Suppressor macrophage treated with lipopolysaccharide for 1 hour (primary cell): ENCODE measurements around the gene LANCL3.
A peak's percentile ranks its signal among the peaks of the same experiment; 100 is the strongest.
"Not testable (repeated sequence)": the region's sequence is repeated elsewhere in the genome, so short reads cannot be mapped to it uniquely, and the experiment has no call there.

Experiments used
- DNase-seq, 3 donors: peaks; one replicate each; pipeline ENCODE4 v3.0.0-alpha.2; 2020 to 2022

The LANCL3 gene

DNA sequence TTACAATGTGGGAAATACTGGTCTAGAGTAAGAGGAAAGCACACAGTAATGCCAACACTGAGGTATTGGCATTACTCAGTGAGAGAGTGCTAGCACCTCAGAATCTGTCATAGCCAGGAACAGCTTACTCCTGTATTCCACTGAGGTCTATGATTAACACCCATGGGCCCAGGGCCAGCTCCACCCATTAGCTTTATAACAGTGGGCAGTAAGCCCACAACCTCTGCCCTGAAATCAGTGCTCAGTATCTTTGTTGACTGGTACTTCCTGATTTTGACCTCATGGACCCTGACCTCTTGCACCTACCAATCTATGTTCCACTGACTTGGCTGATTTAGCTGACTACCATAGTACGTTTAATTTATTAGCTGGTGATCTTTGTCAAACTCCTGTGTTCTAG lies 56.1 kb downstream of the LANCL3 start:
- no peak for DNase-seq

DNA sequence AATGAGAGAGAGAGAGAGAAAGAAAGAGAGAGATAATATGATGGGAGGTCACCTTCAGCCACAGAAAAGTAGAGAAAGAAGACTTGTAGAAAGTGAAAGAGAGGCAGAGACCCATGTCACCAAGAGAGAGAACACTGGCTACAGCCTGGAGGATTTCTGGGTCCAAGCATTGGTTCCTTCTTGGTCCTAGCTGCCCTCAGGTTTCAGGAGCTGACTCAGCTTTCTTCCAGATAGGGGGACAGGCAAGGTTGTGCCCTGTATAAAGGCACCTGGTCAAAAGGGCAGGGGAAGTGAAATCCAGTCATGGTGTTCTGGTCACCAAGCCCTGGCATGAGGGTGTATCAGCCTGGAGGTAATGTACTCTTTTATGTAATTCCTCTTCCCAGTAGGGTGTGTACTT lies 66.6 kb downstream of the LANCL3 start:
- DNase-seq, result no peak

- peak in 2 of 3 donors; percentile 1 to 3 for DNase-seq
These were observed 68.7 kb downstream of the LANCL3 start for GRCh38 chrX:37640142-37640541.

DNA sequence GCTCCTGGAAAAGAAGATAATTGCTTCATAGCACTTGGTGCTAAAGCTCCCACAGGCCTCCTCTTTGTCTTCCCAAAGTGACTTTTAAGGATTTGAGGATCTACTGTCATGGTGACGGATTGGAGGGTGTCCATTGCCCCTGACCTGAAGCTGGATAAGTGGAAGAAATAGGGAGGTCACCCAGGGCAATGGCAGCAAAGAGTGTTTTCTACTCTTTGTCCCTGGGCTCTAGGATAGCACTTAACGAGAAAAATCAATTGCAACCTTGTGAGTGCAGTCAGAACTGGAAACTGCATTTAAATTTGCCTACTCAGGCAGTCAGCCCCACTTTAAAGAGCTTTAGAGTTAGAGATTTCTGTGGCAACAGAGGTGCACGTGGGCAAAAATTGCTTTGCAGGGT lies 70.4 kb downstream of the LANCL3 start:
- no peak for DNase-seq

GRCh38 chrX:37644381-37645305 lies 73.2 kb downstream of the LANCL3 start:
- no peak for DNase-seq

- DNase-seq, result no peak
These were observed 74.8 kb downstream of the LANCL3 start for GRCh38 chrX:37646254-37646653.

DNA sequence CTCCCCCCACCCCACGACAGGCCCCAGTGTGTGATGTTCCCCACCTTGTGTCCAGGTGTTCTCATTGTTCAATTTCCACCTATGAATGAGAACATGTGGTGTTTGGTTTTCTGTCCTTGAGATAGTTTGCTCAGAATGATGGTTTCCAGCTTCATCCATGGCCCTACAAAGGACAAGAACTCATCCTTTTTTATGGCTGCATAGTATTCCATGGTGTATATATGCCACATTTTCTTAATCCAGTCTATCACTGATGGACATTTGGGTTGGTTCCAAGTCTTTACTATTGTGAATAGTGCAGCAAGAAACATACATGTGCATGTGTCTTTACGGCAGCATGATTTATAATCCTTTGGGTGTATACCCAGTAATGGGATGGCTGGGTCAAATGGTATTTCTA lies 79.4 kb downstream of the LANCL3 start:
- DNase-seq, result not testable (repeated sequence)

DNA sequence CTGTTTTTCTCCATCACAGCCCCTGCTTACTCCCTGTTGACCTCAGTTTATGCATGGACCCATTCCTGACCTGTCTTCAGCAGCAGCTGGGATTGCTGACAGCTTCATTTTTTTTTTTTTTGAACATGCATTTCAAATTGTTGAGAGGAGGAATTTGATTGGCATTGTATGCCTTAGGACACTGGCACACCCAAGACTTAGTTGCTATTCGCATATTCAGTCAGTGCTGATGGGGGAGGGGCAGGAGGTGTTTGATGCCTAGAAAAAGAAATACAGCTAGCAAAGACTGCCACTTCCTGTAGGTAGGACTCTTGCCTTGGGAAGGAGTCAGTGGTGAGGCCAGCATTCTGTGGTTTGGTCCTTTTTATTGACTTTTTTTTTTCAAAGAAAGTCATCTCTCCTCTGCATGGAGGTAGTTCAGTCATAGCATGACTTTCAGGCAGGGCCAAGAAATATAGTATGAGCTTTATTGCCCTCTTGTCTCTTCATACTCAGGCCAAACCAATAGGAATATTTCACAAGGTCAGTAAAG lies 80.5 kb downstream of the LANCL3 start:
- DNase-seq, result no peak

DNA sequence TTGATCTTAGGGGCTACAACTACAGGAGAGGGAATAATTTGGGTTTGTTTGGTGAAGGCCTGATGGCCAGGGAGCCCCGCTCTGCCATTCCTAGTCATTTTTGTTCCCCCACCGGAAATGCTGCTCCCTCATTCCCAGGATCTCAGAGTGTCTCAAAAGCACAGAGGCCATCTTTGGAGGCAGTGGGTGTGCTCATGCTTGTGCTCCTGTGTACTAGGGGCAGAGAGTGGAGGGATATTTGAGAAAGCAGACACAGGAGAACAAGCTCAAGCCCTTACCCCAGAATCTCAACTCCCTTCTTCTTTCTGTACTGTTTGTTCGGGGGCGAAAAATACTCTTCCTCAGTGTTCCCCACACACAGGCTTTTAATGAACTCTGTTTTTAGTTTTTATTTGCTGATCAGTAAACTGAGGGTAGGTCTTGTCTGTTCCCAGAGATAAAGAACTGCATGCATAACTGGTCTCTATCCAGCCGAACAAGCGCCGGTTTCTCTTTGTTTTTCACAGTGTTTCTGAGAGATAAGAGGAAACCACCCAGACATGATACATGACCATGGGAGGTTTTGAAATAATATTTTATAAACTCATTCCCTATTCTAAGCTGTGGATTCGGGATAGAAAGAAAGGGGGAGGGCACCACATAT lies 81.2 kb downstream of the LANCL3 start:
- no peak for DNase-seq

DNA sequence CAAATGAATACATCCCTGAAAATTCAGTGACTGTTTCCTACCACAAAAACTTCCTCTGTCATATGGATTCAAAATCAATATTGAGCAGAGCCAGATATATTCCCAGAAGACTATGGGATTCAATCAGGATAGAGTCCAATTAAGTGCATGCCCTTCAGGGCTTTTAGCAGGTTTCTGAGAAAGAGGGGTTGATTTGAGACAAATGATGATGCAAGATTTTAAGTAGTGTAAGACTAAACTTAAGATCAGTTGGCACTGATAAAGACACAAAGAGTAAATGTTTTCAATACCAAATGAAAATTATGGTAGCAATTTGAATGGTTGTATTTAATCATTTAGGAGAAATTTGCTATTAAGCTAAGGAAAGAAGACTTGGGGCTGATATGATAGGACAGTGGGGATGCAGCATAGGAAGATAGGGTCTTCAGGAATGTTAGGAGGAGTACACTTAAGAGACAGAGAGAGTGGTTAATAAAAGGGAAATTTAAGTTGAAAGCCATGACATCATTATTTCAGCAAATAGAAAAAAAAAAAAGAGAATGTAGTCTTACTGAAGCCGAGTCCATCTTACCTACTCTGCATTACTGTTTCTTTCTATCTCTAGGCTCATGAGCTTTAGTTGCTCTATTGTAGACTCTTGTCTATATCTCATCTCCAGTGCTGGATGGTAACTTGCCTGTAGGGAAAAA lies 82.1 kb downstream of the LANCL3 start:
- no peak for DNase-seq

- no peak for DNase-seq
These were observed 87.0 kb downstream of the LANCL3 start for GRCh38 chrX:37658343-37659030.

- DNase-seq, result no peak
These were observed 87.6 kb downstream of the LANCL3 start for GRCh38 chrX:37659047-37659446.

DNA sequence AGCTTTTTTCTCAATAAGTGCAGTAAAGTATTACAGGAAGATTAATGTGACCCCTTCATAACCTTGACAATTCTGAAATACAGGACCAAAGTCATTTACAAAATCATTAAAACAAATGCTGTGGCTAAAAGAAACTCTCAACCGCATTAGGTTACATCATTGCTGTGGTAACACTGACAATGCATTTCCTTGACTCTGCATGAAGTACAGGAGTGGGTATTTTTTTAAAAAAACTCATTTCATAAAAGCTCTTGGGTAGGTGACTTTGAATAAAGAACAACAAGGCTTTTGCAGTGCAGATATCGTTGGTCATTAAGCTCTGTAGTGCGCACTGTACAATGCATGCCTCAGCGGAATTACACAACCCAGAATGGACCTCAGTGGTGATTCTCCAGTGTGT lies 90.7 kb downstream of the LANCL3 start:
- no peak for DNase-seq

- no peak for DNase-seq
These were observed 95.1 kb downstream of the LANCL3 start for GRCh38 chrX:37666516-37666915.

DNA sequence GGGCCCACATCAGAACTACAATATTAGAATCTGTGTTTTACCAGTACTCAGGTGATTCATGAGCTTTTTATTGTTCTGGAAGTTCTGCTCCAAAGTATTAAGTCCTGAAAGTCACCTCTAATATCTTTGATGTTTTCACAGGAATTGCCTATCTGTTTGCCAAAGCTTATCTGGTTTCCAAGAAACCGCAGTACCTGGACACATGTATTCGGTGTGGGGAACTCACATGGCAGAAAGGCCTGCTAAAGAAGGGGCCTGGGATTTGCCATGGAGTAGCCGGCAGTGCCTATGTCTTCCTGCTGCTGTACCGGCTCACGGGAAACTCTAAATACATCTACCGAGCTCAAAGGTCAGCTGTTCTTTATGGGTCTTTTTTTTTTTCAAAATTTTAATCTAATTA lies 95.7 kb downstream of the LANCL3 start:
- DNase-seq, result no peak

- DNase-seq, result no peak
These were observed 101.1 kb downstream of the LANCL3 start for GRCh38 chrX:37672563-37672962.

DNA sequence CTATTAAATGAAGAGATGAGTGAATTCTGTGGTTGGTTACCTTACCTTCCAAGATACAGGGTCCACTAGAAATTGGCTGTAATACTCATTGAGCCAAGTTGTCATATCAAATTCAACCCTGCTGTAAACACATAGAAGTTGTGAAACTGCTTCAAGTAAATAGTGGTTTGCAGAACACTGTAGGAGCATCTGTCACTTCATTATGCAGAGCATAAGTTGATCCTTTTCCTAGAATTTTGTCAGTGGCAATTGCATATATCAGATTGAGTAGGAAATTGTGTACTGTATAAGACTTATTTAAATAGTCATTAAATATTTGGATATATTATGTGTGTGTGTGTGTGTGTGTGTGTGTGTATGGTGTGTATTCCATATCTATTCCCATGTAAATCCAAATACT lies 105.3 kb downstream of the LANCL3 start:
- DNase-seq, result no peak

DNA sequence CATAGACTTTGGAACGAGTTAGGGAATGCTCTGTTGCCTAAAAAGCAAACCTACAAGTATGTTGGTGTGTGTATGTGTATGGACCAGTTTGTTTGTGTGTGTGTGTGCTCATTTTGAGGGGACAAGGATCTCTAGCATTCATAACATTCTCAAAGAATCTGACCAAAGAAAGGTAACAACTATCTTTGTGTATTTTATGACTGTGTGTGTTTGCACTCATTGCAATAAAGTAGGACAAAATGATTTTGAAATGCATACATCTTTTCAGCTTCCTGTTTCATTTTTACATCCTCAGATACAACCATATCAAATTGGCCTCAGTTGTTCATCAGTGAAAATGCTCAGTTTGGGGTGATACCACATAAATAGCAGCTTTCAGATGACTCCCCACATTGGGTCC lies 105.8 kb downstream of the LANCL3 start:
- DNase-seq, result no peak

GRCh38 chrX:37677765-37678164 lies 106.3 kb downstream of the LANCL3 start:
- no peak for DNase-seq

DNA sequence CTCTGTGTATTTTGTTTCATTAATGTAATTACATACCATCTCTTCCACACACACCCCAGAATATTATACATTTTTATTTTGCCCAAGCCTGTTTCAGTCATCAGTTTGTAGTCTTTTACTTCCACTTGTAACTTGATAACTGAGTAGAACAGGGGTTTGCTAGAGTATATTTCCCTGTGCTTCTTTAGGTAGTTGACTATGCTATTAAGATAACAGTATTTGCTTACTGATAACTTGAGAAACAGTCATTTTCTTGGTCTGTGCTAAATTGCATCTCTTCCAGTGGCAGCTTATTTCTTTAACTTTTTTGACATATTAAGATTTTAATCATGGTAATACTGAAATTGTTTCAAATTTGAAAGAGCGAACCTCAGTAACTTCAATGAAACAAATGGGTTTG lies 107.1 kb downstream of the LANCL3 start:
- no peak for DNase-seq

DNA sequence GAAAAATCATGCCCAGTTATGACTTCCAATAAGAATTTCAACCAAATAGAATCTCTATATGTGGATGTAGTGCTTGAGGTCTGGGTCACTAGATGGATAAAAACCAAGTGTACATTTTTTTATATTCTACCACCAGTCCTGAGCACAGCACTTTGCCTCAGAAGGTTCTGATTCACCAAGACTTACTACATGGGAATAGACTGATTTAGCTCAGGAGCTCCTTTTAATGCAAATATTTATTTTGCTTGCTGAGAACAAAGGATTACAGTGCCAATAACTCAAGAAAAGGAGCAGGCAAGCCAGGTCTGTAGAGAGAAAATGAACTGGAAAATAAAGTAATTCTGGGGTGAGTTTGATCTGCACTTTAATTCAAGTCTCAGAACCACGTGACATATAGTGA lies 107.8 kb downstream of the LANCL3 start:
- DNase-seq, result no peak

- DNase-seq, result no peak
These were observed 108.4 kb downstream of the LANCL3 start for GRCh38 chrX:37679888-37680287.

DNA sequence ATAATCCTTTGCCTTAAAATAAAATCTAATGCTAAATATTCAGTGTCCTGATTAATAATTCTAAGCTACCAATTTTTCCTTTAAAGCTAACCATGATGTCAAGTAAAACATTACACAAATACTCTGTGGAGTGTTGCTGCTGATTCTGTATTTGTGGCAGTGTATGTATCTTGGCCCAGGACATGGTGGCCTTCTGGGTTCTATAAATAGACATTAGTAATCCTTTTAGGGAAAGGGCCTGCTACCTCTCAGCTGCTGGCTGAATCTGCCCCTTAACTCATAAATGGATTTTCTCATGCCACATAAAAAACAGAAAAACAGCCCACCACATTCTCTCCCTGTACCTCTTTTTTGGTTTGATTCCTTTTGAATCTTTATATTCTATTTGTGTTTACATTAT lies 113.0 kb downstream of the LANCL3 start:
- no peak for DNase-seq
